PFSK-1 (cell line): Measurements from ENCODE around the gene LCNL1.

Source experiments
- FOXP2 ChIP-seq: optimal IDR thresholded peaks from 2 replicates; pipeline ENCODE3; 2011; ENCODE audit warnings: borderline replicate concordance, control low read depth, inconsistent platforms; ENCODE audit not compliant: insufficient read depth; ENCODE audit errors: extremely low read length, extremely low read depth
- POLR2AphosphoS5 ChIP-seq: IDR thresholded peaks from 2 replicates; pipeline ENCODE4 v1.6.1; 2012; ENCODE audit warnings: low read depth, mild to moderate bottlenecking, control low read depth, low read length, moderate library complexity
- REST ChIP-seq, 2 experiments: IDR thresholded peaks; 2 replicates each; pipeline versions ENCODE4 v1.6.1 to v1.8.0; 2011 to 2012; ENCODE audit warnings: low read depth in 2 of 2, low read length in 2 of 2, control low read depth in 1 of 2, inconsistent platforms in 1 of 2, mild to moderate bottlenecking in 1 of 2, moderate library complexity in 1 of 2; ENCODE audit not compliant: insufficient read depth in 1 of 2
- SIN3A ChIP-seq: IDR thresholded peaks from 2 replicates; pipeline ENCODE4 v1.6.1; 2012; ENCODE audit warnings: mild to moderate bottlenecking, low read length, moderate library complexity, borderline replicate concordance; ENCODE audit not compliant: insufficient read depth
- TAF1 ChIP-seq: IDR thresholded peaks from 2 replicates; pipeline ENCODE4 v1.6.1; 2012; ENCODE audit warnings: low read length, control low read depth, borderline replicate concordance; ENCODE audit not compliant: insufficient read depth

DNA sequence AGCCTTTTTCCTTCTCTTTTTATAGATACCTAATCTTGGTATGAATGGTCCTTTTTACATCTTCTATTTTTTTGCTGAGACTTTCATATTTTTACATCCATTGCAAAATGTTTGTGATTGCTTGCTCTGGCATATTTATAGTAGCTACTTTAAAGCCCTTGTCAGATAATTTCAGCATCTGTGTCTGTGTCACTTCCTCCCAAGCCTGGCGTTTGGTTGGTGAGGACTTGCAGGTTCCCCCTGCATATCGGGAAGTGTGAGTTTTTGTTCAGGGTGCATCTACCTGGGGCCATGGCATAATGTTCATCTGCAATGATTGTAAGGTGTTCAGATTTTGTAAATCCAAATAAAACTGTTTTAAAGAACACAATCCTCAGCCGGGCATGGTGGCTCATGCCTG lies 47.1 kb upstream of the LCNL1 start:
- TF ChIP-seq FOXP2 (no peak), REST (IDR thresholded peaks at IDR 0.05; ENCODE audit: insufficient read depth in 1 of 2, low read depth in 2 of 2, low read length in 2 of 2) (no peak), TAF1 (no peak), POLR2AphosphoS5 (no peak), SIN3A (no peak)
